GM19043 (cell line): Measurements from ENCODE around the gene ZP1.

Experiments used
- ATAC-seq: cut with Tn5 transposase; IDR thresholded peaks from one replicate; pipeline ENCODE4 v1.9.1; 2021; ENCODE audit warnings: low read depth; ENCODE audit not compliant: unreplicated experiment

The ZP1 gene

DNA sequence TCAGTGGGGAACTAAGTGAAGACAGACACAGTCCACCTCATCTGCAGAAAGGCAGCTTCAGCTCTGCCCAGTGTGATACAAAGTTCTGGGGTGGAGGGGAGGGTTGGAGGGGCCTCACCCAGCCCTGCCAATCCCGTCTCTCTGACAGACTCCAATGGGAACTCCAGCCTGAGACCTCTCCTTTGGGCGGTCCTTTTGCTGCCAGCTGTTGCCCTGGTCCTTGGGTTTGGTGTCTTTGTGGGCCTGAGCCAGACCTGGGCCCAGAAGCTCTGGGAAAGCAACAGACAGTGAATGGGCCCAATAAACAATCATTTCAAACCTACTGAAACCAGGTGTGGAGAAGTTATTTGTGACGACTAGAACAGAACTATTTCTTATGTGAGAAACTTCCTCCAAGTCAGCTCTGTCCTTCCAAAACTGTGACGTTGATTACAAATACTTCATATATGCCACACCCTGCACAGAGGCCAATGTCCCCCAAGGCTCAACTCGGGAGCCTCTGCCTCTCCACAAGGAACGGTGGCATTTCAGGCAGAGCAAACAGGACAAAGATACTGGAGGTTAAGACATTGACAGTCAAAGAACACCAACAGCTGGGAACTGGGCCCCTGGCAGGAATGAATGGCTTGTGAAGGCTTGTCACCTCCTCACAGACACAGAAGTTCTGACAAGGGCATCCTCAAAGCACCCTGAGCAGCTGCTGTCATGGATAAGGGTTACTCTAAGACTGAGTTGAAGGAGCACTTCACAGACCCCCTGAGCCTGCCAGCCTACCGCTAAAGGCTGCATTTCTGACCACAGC lies 8.2 kb downstream of the ZP1 start:
- ATAC-seq, result no peak

DNA sequence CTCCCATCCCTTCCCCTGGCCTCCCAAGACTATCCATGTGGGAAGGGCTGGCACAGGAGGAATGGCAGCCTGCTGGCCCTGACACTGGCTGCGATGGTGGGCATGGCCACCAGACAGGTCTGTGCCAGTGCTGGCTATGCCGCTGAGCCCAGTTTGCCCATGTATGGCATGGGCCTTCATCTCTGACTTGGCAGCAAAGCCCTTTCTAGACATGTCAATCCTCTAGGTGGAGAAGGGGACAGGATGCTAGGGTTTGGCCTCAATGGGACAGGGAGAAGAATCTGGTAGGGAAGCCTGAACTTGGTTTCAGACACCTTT lies 8.8 kb downstream of the ZP1 start:
- ATAC-seq, result no peak

DNA sequence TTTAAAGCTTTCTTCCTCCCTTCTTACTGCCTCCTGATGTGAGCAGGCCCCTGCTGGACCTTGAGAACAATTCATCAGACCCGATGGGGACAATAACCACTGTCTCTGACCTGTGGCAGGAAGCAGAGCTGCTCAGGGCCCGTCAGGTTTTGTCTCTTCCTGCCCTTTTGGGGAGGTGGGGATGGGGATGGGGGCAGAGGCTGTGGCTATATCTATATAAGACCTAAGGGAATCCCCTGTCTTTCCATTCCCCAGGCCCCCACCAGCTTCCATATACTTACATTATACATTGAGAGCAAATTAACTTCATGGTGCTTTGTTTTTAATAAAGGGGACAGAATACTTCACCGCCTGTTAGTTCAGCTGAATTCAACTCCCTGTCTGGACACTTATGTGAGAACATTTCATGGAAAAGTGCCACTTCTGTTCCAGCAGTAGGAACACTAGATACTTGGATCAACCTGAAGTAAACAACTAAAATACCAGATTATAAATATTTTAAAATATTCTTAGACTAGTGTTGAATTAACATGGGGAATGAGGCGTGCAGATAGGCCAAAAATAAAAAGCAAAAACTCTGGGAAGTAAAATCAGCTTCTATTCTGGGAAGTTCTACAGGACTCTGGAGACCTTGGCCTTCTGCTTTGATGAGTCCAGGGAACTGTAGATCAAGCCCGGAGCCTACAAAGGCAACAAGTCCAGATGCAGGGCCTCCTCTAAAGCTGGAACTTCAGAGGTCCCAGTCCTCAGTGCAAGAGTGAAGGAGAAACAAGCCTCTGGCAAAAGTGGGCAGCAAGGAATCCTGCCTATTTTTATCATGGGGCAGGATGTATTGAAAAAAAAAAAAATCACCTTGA lies 11.1 kb downstream of the ZP1 start:
- no peak for ATAC-seq

DNA sequence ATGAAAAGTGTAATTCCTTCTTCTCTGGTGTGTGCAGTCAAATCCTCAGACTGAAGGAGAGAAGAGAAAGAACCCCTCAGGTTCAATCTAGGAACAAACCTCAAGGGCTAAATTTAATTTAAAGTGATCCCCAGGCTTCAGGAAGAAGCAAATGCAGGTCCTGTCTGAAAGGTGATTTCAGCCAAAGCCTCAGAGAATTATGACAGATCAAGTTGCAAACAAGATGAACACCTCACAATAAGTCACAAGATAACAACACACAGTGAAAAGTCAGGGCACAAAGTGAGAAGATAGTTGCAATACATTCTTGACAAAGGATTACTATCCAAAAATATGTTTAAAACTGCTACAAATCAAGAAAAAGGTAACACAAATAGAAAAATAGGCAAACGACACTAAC lies 11.8 kb downstream of the ZP1 start:
- no peak for ATAC-seq

DNA sequence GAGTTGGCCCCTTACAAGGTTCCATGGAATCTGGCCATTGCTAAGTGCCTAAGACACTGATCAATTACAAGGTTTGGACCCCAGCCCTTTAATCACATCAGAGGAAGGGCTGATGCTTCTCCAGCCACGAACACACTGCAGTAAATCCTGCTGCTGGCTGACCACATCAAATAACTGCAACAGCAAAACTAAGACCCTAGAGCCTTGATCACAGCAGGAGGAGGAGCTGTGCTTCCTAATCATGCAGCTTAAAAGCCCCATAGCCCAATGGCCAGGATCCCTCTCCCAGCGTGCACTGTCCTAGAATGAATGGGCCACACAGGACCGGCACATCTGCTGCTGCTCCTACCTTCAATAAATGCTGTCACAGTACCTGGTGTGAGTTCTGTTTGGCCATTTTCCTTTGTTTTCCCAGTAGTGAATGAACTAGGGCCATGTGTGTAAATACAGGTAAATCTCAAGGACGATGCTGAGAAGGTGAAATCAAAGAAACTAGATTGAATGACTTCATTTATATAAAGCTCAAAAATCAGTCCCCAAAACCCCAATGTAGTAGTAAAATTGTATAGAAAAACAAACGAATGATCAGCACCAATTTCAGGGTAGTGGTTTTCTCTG lies 12.7 kb downstream of the ZP1 start:
- ATAC-seq, result no peak

DNA sequence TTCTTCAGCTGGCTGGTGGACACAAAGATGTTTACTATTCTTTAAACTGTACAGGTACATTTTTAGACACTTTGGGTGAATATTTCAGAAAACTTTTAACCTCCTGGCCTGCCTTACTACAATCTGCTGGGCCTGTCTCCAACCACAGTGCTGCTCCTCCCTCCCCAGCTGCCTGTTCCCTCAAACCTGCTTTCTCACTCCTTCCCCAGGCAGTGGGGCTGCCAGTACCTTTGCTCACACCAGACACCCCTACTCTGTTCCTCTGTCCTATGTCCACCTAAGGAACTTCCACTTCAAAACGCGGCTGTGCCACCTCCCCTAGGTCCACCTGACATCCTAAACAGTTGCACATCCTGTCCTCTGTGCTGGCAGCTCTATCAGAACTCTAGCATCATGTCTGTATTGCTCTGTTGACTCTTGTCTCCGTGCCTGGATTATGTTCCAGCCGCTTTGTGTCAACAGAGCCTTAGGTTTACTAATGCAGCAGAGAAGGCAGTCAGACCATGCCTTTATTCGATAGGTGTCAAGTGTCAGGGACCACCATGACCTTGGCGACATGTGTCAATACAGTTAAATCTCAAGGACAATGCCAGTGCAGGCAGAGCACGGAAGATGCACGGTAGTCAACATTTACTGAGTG lies 13.4 kb downstream of the ZP1 start:
- no peak for ATAC-seq

DNA sequence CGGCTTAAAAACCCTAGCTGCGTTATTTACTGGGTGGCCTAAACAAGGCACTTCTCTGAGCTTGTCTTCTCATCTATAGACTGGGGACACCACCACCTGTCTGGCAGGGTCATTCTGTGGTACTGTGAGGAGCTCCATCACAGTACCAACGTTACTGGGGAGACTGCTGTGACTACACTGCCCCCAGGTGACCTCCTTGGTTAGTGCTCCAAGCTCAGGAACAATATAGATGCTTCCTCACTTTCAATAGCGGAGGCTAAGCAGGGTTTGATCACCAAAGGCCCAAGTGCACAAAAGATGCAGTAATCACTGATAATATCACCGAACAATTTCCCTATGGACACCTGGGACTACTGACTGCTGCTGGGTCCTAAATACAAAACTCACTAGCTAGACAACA lies 20.2 kb downstream of the ZP1 start:
- ATAC-seq, result no peak

DNA sequence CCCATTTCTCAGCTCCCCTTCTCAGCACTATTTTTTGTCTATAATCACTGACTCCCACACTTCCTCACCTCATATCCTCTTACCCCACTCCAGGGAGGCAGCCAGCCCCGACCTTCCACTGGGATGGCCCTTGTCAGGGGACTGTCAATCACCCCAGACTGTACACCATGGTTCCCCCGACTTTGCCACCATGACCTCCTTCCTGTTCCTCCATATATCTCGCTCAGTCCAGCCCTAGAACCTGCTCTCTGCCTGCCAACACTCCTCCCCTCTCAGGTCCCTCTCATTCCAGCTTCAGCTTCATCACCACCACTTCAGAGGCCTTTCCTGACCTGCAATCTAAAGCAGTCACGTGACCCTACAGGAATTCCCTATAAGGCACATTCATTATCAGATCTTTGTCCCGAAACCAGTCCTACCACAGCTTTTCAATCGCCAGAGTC lies 22.5 kb downstream of the ZP1 start:
- no peak for ATAC-seq

DNA sequence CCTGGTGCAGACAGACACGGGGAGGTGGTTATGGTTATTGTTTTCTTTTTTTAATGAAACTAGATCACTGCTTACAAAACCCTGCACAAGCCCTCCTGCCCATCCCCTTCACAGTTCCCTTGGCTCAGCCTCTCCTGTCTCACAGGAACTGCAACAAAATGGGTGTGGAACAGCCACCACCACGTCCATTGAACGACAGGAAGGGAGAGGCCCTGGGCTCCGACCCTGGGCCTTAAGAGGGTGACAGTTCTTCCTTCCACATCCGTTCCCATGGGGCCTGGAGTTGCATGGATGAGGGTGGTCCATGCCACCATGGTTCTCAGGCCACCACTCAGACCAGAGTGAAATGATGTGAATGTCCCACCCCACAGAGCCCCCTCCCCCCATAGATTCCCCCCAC lies 23.4 kb downstream of the ZP1 start:
- no peak for ATAC-seq

DNA sequence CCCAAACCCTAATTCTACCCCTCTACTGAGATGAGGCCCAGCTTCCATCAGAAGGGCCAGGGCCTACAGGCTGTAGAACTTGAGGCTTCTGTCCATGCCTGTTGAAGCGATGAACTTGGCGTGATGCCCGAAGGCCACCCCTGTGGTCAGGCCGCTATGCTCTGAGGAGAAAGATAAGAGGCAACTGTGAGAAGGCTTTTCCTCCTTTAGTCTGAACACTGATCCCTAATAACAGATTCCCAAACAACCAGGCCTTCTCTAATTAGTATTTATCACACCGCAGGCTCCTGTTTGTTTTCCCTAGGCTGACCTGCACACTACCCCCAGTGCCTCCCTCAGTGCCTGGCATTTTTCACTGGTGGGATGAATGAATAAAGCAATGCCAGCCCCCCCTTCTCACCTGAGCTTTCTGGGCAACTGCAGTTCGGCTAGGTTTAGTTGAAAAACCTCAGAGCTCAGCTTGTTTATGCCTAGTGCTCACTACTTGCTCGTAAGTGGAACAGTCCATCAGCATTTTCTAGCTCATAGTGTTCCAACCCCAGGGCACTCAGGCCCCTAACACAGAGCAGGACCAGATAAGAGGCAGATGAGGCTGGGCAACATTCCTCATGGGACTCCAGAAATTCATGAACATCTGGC lies 23.9 kb downstream of the ZP1 start:
- no peak for ATAC-seq

DNA sequence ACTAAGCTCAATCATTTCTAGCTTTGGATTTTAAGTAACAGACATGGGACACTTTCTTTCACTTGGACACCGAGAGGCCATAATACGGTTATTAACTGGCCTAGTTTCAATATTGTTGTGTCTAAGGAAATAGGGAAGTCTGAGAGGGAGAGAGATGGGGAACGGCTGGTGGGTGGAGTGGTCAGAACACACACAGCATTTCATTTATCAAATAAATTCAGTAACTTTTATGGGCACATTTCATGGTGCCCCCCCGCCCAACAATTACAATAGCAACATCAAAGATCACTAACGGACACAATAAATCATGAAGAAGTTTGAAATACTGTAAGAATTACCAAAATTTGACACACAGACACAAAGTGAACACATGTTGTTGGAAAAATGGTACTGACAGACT lies 28.3 kb downstream of the ZP1 start:
- no peak for ATAC-seq

DNA sequence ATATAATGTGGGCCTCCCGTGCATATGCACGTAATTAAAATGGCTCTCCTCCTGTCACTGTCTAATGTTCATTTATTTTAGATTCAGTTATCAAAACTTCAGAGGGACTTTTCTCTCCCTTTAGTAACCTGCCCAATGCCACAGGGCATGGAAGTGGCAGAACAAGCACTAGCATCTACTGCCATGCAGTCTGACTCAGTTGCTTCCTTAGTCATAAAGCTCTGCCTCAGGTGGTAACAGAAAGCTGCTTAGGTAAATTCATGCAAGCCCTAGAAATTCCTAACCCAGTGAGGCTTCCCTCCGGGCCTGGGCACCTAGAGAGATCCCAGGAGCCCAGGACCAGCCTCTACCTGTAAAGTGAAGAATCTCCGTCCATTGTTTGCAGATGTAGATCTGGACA lies 30.2 kb downstream of the ZP1 start:
- ATAC-seq, result no peak

DNA sequence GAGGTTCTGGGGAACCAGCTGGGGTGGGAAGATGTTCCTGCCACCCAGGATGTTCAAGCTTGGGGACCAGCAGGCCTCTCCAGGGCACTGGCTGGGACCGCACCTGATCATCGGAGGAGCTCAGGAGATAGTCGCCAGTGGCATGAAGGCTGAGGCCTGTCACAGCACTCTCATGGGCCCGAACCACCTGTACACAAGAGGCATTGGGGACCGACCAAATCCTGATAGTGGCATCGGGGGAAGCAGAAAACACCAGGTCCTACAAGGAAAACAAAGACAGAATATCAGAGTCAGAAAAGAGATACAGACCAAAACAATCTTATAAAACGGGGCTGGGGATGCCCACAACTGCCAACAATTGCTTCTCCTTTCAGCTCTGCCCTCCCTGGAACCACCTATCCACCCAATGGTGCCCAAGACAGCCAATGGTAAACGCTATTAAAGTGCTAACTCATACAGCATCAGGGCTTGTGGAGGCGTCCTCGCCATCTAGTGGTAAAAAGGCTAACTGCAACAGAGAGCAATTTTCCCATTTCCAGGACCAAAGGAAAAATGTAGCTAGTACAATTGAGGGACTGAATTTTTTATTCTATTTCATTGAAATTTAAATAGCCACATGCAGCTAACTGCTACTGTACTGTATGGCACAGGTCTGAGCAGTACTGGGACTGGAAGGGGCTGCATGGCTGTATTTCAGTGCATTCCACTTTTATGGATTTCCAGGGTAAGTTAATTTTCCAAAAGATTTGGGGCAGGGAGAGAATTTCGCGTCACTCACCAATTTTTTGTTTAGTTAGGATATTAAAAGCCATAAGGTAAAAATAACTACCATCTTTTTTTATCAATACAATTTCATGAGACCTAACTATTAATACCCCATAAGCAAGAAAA lies 31.9 kb downstream of the ZP1 start:
- ATAC-seq, result no peak

DNA sequence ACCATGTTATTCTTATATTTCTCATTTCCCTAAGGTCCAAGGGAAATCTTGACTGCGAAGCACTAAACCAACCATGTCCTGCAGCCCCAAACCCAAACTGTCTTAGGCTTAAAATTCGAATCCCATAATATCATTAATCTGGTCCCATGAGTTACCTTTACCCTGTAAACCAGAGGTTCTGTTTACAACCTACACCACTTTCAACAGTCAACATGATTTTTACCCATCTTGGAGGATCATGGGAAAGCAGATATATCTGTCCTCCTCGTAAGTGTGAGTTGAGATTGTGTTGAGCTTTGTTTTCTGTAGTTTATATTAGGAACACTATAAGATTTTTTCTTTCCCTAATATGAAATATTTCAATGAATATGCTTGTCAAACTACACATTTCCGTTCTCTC lies 32.6 kb downstream of the ZP1 start:
- ATAC-seq, result no peak

DNA sequence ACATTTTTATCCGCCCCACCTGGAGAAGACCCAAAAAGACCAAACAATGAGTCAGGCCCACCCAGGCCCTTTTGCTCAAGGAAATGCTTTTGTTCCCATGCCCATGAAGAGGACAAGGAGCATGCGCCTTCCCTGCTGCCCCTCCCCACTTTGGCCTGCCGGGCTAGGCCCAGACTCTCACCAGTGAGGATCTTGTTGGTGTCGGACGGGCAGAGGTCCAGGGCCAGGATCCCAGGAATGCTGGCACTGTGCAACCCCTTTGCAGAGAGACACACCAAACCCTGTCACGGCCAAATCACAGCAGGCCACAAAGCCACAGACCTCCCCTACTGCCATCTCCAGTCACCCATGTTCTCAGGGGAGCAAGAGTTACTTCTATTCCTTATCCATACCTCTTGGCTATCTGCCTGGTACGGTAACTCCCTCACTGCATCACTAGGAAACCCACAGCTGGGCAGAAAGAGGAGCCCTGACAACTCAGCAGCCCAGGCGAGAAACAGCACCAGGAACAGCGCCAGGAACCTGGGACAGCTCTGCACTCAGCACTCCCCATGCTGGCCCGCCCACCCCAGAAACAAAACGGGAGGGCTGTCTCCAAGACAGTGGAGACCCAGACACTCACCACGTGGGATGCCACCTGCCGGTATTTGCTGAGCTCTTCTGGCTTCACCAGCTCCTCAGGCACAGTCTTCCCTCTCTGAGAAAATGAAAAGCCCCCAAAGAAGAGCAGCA lies 33.5 kb downstream of the ZP1 start:
- no peak for ATAC-seq

DNA sequence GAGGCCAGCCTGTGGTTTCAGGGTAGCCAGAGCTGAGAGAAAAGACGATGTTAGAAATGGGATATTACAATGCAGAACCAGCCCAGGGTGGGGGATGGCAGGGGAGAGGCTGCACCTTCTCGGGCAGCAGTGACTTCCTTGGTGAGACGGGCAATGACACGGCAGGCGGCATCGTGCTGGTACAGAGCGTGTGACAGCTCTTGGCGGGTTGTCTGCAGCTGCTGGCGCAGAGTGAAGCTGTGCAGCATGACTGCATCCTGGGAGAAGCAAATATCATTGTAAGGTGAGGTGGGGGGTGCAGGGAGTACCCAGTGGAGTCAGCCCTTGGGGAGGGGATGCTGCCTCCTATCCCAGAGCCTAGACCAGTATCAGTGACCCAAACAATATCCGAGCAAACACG lies 35.3 kb downstream of the ZP1 start:
- ATAC-seq, result no peak

DNA sequence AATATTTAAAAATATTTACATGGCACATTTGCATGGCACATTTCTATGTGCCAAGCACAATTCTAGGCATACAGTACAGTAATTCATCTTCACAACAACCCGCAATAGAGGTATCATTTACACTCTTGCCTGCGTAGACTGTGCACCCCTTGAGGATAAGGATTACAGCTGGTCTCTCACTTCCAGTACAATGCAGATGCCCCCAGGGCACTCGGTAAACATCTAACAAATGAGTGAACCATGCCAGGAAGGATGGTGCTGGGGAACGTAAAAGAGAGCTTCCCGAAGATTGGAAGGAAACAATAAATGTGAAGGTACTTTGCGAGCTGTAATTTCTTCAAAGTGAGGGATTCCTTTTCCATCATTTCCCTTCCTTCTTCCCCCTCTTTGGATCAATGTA lies 37.7 kb downstream of the ZP1 start:
- no peak for ATAC-seq

DNA sequence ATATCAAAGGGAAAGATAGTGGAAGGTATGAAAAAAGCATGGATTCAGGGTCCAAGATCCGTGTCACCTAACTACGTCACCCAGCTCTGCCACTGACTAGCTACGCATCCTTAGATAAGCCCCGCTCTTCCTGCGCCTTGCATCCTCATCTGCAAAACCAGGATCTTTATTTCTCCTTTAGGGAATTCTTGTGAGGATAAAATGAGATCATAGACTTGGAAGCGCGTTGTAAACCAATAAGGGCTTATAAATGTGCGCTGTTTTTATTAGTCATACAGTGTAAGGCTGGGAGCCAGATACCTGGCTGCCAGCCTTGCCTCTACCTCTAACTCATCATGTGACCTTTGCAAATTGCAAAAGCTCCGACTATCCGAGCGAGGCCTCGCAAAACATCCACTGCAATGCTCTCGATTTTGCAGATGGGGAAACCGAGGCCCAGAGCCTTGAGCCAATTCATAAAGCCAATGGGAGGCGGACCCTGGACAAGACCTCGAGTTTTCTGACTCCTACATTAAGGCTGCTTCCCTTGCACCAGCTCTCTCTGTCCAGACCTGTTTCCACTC lies 38.3 kb downstream of the ZP1 start:
- no peak for ATAC-seq
